GM12873 (cell line): ENCODE results near the gene MRPL47.

Experiments
- TF ChIP-seq, protein P1 (sequence below): IDR thresholded peaks from 2 replicates; pipeline ENCODE4 v1.5.1; 2012; ENCODE audit warnings: low read depth, mild to moderate bottlenecking, moderate library complexity, low read length, control low read depth; ENCODE audit not compliant: insufficient read depth; ENCODE audit errors: missing control alignments

MRPL47 gene

DNA sequence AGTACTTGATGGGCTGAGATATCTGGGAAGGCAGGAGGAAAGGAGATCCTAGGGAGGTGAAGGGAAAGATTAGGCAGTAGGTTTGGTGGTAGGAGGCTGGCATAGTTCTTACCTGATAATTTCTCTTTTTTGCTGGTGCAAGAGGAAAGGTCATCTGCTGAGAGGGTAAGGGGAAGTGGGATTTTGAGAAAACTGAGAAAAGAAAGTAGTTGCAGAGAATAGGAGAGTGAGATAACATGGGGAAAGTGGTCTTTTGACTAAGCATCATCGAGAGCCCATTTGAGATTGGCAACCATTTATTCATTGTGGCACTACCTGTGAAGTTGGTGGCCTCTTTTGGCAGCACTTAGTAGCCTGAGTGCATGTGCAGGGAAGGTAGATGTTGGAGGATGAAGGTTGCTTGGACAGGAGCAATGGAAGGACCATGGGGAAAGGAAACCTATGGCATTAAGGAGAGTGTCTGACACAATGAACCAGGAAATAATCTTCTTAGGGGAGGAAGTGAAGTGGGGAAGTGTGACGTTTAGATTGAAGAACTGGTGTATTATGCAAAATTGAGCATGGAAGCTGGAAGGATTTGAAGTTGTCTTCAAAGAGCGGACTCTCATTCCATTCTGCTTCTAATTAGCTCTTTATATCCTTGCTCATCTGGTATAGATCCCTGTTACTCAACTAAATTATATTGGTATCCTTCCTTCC, 26.5 kb upstream of the MRPL47 start:
- TF ChIP-seq, protein P1, sequence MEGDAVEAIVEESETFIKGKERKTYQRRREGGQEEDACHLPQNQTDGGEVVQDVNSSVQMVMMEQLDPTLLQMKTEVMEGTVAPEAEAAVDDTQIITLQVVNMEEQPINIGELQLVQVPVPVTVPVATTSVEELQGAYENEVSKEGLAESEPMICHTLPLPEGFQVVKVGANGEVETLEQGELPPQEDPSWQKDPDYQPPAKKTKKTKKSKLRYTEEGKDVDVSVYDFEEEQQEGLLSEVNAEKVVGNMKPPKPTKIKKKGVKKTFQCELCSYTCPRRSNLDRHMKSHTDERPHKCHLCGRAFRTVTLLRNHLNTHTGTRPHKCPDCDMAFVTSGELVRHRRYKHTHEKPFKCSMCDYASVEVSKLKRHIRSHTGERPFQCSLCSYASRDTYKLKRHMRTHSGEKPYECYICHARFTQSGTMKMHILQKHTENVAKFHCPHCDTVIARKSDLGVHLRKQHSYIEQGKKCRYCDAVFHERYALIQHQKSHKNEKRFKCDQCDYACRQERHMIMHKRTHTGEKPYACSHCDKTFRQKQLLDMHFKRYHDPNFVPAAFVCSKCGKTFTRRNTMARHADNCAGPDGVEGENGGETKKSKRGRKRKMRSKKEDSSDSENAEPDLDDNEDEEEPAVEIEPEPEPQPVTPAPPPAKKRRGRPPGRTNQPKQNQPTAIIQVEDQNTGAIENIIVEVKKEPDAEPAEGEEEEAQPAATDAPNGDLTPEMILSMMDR, result no peak

DNA sequence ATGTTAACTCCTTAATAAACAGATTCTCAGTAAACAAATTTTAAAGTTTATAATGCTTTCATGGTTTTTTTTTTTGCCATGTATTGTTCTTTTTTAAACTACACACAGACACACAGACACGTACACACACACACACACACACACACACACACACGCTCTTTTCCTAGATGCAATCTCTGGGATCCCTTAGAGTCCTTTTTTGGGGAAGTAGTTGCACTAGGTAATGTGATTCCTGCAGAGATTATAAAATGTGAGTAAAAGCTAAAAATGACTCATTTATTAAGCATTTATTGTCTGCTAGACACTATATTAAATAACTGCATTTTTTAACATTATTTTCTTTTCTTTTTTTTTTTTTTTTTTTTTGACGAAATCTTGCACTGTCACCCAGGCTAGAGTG, 20.0 kb upstream of the MRPL47 start:
- TF ChIP-seq, protein P1, result no peak

GRCh38 chr3:179622023-179622422, 17.6 kb upstream of the MRPL47 start:
- TF ChIP-seq, protein P1, result no peak

DNA sequence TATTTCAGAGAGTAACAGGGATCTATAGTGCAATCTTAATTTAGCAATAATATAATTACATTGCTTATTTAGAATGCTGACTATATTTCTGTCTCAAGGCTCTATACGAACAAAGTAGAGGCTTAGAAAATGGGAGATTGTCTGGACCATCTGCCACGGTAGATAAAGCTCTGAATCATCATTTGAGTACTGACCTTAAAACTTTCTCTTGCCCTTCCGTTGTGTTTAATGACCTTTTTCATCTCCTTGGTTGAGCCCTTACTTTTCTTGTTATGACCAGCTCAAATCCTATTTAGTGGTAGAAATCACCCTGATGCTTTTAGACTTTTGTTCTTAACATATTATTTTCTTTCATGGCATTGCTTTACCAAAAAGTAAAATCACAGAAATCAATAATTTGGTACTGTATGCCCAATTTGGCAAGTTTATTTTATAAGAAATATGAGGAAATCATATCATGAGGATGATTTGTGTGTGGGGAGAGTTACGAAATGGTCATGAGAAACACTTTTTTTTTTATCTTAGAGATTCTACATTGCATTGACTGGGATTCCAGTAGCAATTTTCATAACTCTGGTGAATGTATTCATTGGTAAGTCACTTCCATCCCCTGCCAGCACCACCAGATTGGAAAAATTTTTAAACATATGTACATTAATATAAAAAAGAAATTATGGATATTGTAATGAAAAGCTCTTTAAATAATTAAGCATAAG, 11.2 kb upstream of the MRPL47 start:
- TF ChIP-seq, protein P1, result no peak

DNA sequence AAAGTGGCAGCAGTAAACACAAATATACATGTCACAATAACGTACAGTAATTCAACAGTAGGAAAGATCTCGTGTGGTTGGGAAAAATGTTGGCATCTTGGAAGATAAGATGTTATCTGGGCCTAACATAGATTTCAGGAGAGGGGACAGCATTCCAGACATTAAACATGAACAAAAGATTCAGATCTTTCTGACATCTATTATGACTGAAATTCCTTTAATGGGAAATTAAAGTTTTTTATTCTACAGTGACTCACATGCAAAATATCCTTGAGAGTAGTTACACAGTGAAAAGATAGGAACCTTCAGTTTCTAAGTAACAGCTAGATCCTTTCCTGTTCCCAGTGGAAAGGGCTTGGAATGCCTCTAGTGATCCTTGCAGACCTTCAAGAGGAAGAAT, 9.4 kb upstream of the MRPL47 start:
- TF ChIP-seq, protein P1, result no peak

DNA sequence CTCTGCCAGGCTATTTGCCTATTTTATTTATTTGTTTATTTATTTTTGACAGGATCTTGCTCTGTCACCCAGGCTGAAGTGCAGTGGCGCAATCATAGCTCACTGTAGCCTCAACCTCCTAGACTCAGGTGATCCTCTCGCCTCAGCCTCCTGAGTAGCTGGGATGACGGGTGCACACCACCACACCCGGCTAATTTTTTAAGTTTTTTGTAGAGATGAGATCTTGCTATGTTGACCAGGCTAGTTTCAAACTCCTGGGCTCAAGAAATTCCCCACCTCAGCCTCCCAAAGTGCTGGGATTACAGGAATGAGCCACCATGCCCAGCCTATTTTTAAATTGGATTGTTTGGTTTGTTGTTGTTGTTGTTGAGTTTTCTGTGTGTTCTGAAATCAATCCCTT, 5.6 kb upstream of the MRPL47 start:
- TF ChIP-seq, protein P1, result no peak

- TF ChIP-seq, protein P1, result no peak
Observed at GRCh38 chr3:179608931-179609720, 4.7 kb upstream of the MRPL47 start.
